H1 (cell line): Measurements from ENCODE around the gene SPPL2B. TPM values are rescaled to one million over a fixed set of nuclear protein-coding genes. Genes with fewer than 3 reads are reported as not detected.

Experiments
- CTCF ChIA-PET: fragments of 300-600 bp; sonication (Branson Sonifier 250); formaldehyde crosslinking; loops from one replicate; lab custom pipeline; 2021; ENCODE audit not compliant: partially characterized antibody; lab: Charles Lee
- POLR2A ChIA-PET: fragments of 300-600 bp; sonication (Branson Sonifier 250); formaldehyde crosslinking; loops from one replicate; lab custom pipeline; 2021; ENCODE audit warnings: inconsistent platforms; ENCODE audit not compliant: partially characterized antibody; lab: Charles Lee
- DNase-seq, 2 experiments: peaks; one replicate each; pipeline versions ENCODE4 v3.0.0 to v3.0.0-alpha.2; 2010 to 2022; ENCODE audit warnings: low spot score in 2 of 2, low read depth in 1 of 2, mixed read lengths in 1 of 2
- FAIRE-seq: peaks from 2 replicates; lab custom pipeline; 2011; peaks lifted over from hg19 to GRCh38; lab: Jason Lieb, UNC
- H2AFZ ChIP-seq: 2 replicates; pipeline ENCODE4 v1.8.1; 2012; ENCODE audit warnings: low read length, inconsistent platforms
- H2AK5ac ChIP-seq: 2 replicates; pipeline ENCODE4 v1.6.1; 2013; ENCODE audit warnings: low read depth, low read length
- H2BK120ac ChIP-seq: replicated peaks from 2 replicates; pipeline ENCODE3; 2013; ENCODE audit warnings: low read depth, low read length, inconsistent platforms
- H2BK12ac ChIP-seq: 2 replicates; pipeline ENCODE4 v1.6.1; 2013; ENCODE audit warnings: low read depth, low read length
- H2BK15ac ChIP-seq: 2 replicates; pipeline ENCODE4 v1.6.1; 2013; ENCODE audit warnings: low read length
- H2BK20ac ChIP-seq: 2 replicates; pipeline ENCODE4 v1.6.1; 2013; ENCODE audit warnings: low read length
- H2BK5ac ChIP-seq: 2 replicates; pipeline ENCODE4 v1.6.1; 2013; ENCODE audit warnings: low read depth, low read length
- H3K14ac ChIP-seq: 2 replicates; pipeline ENCODE4 v1.6.1; 2013; ENCODE audit warnings: inconsistent platforms; ENCODE audit not compliant: insufficient read length
- H3K18ac ChIP-seq: 2 replicates; pipeline ENCODE4 v1.6.1; 2013; ENCODE audit warnings: low read length; ENCODE audit errors: extremely low read depth
- H3K23ac ChIP-seq: 2 replicates; pipeline ENCODE4 v1.6.1; 2013; ENCODE audit warnings: inconsistent platforms; ENCODE audit not compliant: insufficient read length
- H3K23me2 ChIP-seq: 2 replicates; pipeline ENCODE4 v1.6.1; 2013; ENCODE audit warnings: low read depth, low read length
- H3K27ac ChIP-seq: 2 replicates; pipeline ENCODE4 v1.6.1; 2011; ENCODE audit warnings: low read depth, low read length, inconsistent platforms
- H3K27me3 ChIP-seq, 4 experiments: replicated peaks in 1 of 4; 1 replicate in 1 of 4; 2 replicates in 3 of 4; pipeline versions ENCODE4 v1.6.1 to v1.8.1; 2011 to 2013; ENCODE audit warnings: low read length in 3 of 4, mild to moderate bottlenecking in 3 of 4, inconsistent platforms in 2 of 4, mixed read lengths in 2 of 4, moderate library complexity in 1 of 4; ENCODE audit not compliant: control insufficient read depth in 3 of 4, insufficient read depth in 3 of 4; ENCODE audit errors: extremely low read depth in 1 of 4
- H3K36me3 ChIP-seq, 4 experiments: 2 replicates each; pipeline versions ENCODE4 v1.6.1 to v1.8.1; 2011 to 2013; ENCODE audit warnings: mild to moderate bottlenecking in 4 of 4, low read length in 3 of 4, moderate library complexity in 2 of 4, control low read depth in 1 of 4, inconsistent platforms in 1 of 4; ENCODE audit not compliant: insufficient read depth in 4 of 4, control insufficient read depth in 2 of 4
- H3K4ac ChIP-seq: replicated peaks from 2 replicates; pipeline ENCODE3; 2013; ENCODE audit warnings: low read length, low read depth, mixed read lengths, inconsistent platforms; ENCODE audit not compliant: insufficient read length
- H3K4me1 ChIP-seq, 4 experiments: replicated peaks in 1 of 4; 1 replicate in 1 of 4; 2 replicates in 3 of 4; pipeline versions ENCODE4 v1.6.1 to v1.8.1; 2011 to 2013; ENCODE audit warnings: low read length in 3 of 4, inconsistent platforms in 2 of 4, mixed read lengths in 1 of 4; ENCODE audit not compliant: insufficient read depth in 4 of 4, control insufficient read depth in 3 of 4
- H3K4me2 ChIP-seq, 2 experiments: 2 replicates each; pipeline versions ENCODE4 v1.6.1 to v1.8.1; 2011 to 2013; ENCODE audit warnings: low read depth in 2 of 2, low read length in 2 of 2, control low read depth in 1 of 2, inconsistent platforms in 1 of 2, mild to moderate bottlenecking in 1 of 2; ENCODE audit not compliant: insufficient read depth in 1 of 2
- H3K4me3 ChIP-seq, 4 experiments: fragments of 200-600, 300-600 bp in 1 of 4; sonication (generic), shearing (Covaris generic), sonication (Bioruptor Twin) in 1 of 4; 2 replicates each; pipeline versions ENCODE4 v1.5.1 to v1.8.1; 2011 to 2016; ENCODE audit warnings: low read length in 4 of 4, low read depth in 3 of 4, control low read depth in 2 of 4, inconsistent platforms in 2 of 4, mild to moderate bottlenecking in 2 of 4, mixed read lengths in 1 of 4, moderate library complexity in 1 of 4; ENCODE audit not compliant: insufficient read depth in 2 of 4; ENCODE audit errors: extremely low read depth in 1 of 4
- H3K56ac ChIP-seq: replicated peaks from 2 replicates; pipeline ENCODE3; 2013; ENCODE audit warnings: low read depth, mild to moderate bottlenecking, mixed read lengths, low read length, inconsistent platforms; ENCODE audit not compliant: insufficient read length
- H3K79me1 ChIP-seq: 2 replicates; pipeline ENCODE4 v1.6.1; 2013; ENCODE audit warnings: low read depth, low read length, control low read depth
- H3K79me2 ChIP-seq, 2 experiments: 2 replicates each; pipeline versions ENCODE4 v1.6.1 to v1.8.1; 2012 to 2013; ENCODE audit warnings: low read length in 2 of 2, mild to moderate bottlenecking in 2 of 2, inconsistent platforms in 1 of 2; ENCODE audit not compliant: insufficient read depth in 2 of 2, control insufficient read depth in 1 of 2
- H3K9ac ChIP-seq, 4 experiments: replicated peaks in 1 of 4; 1 replicate in 1 of 4; 2 replicates in 3 of 4; pipeline versions ENCODE4 v1.6.1 to v1.8.1; 2011 to 2013; ENCODE audit warnings: low read depth in 3 of 4, low read length in 3 of 4, control low read depth in 2 of 4, mild to moderate bottlenecking in 2 of 4, moderate library complexity in 2 of 4, inconsistent platforms in 1 of 4; ENCODE audit errors: extremely low read depth in 1 of 4
- H3K9me3 ChIP-seq, 2 experiments: 2 replicates each; pipeline versions ENCODE4 v1.6.1 to v1.8.1; 2012 to 2013; ENCODE audit warnings: mild to moderate bottlenecking in 2 of 2, moderate library complexity in 2 of 2, control low read depth in 1 of 2, inconsistent platforms in 1 of 2, low read depth in 1 of 2, low read length in 1 of 2, mixed read lengths in 1 of 2; ENCODE audit not compliant: insufficient read depth in 2 of 2
- H4K20me1 ChIP-seq, 2 experiments: replicated peaks in 1 of 2; 2 replicates each; pipeline versions ENCODE3 to v1.8.1; 2011 to 2013; ENCODE audit warnings: inconsistent platforms in 2 of 2, low read length in 2 of 2, mild to moderate bottlenecking in 1 of 2; ENCODE audit not compliant: insufficient read depth in 2 of 2, control insufficient read depth in 1 of 2
- H4K5ac ChIP-seq: 2 replicates; pipeline ENCODE4 v1.6.1; 2013; ENCODE audit warnings: low read length, low read depth, mixed read lengths, inconsistent platforms; ENCODE audit not compliant: insufficient read length
- H4K8ac ChIP-seq: 2 replicates; pipeline ENCODE4 v1.8.0; 2013; ENCODE audit warnings: mild to moderate bottlenecking, moderate library complexity, low read length, inconsistent platforms; ENCODE audit not compliant: insufficient read depth; ENCODE audit errors: extremely low read depth
- H4K91ac ChIP-seq: replicated peaks from 2 replicates; pipeline ENCODE3; 2013; ENCODE audit warnings: low read length, mixed read lengths, inconsistent platforms; ENCODE audit not compliant: insufficient read length
- CHD1 ChIP-seq: IDR thresholded peaks from 2 replicates; pipeline ENCODE4 v1.6.1; 2012; ENCODE audit warnings: low read depth, low read length, improper control_type of control experiment
- SP4 ChIP-seq: IDR thresholded peaks from 2 replicates; pipeline ENCODE4 v1.6.1; 2012; ENCODE audit warnings: low read length, inconsistent platforms
- WGBS, 2 experiments: shearing (Covaris generic) in 1 of 2; methylation state at CpG; one replicate each; pipeline versions ENCODE4 v1.1.6 to v1.1.7; 2013 to 2015; ENCODE audit warnings: low lambda C conversion rate in 2 of 2, mixed read lengths in 2 of 2, inconsistent platforms in 1 of 2, low coverage in 1 of 2, missing lambda C conversion rate in 1 of 2; ENCODE audit not compliant: insufficient replicate concordance in 2 of 2, insufficient coverage in 1 of 2, insufficient read length in 1 of 2; ENCODE audit errors: extremely low coverage in 1 of 2, missing lambda C conversion rate in 1 of 2; 5-methylcytosine and 5-hydroxymethylcytosine counted together
- polyA plus RNA-seq, 7 experiments: library from polyadenylated mRNA; depleted of rRNA in 3 of 7; stranded (reverse) in 5 of 7; unstranded in 2 of 7; fragments of >200 nt in 5 of 7; fragments of 200-250 nt in 2 of 7; gene quantifications; 1 replicate in 5 of 7; 2 replicates in 1 of 7; 4 replicates in 1 of 7; pipeline versions ENCODE4 v1.2.1 to v1.2.3, GENCODE V29; 2011 to 2013; ENCODE audit warnings: missing spikeins in 2 of 7, mixed read lengths in 2 of 7
- total RNA-seq: library from RNA; stranded (reverse); fragmentation: NEBNext Ultra II Directional; extraction: Animal tissue kit (Norgen Biotek cat#: 25700); gene quantifications from 2 replicates; pipeline ENCODE4 v1.2.1, GENCODE V29; 2021
- TF ChIP-seq, protein P1 (sequence below): IDR thresholded peaks from 2 replicates; pipeline ENCODE4 v1.6.1; 2012; ENCODE audit warnings: inconsistent platforms

SPPL2B gene
- total and polyA plus RNA-seq, 2 of the 8 experiments (the other 6 are each of a cell fraction or from before 2014, with no cell fraction given): 34.8 to 55.7 TPM

DNA sequence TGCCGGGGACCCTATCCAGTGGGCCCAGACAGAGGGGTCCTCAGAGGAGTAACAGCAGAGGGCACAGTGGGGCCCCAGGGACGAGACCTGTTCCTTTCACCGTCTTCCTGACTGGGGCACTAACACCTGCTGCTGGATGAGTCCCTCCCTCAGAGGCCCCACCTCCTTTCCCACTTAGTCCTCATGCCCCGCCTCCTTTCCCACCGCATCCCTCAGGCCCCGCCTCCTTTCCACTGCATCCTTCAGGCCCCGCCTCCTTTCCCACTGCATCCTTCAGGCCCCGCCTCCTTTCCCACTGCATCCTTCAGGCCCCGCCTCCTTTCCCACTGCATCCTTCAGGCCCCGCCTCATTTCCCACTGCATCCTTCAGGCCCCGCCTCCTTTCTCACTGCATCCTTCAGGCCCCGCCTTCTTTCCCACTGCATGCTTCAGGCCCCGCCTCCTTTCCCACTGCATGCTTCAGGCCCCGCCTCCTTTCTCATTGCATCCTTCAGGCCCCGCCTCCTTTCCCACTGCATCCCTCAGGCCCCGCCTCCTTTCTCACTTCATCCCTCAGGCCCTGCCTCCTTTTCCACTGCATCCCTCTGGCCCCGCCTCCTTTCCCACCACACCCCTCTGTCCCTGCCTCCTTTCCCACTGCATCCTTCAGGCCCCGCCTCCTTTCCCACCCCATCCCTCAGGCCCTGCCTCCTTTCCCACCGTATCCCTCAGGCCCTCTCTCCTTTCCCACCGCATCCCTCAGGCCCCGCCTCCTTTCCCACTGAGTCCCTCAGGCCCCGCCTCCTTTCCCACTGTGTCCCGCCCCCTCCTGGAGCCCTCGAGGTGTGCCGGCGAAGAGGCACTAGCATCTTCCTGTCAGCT, 6.7 kb downstream of the SPPL2B start:
- no peak overlapping the region for H3K56ac ChIP-seq
- H3K18ac ChIP-seq: no peak overlapping the region
- peaks cover 0 to 5% of the 10 kb centered on the region in 2 experiments; a peak in 1 of 4 replicates for H3K9me3 ChIP-seq
- H3K4me1 ChIP-seq: peaks cover 0 to 26% (median 10%) of the 10 kb centered on the region in 4 experiments; a peak in 6 of 7 replicates
- TF ChIP-seq CHD1: no peak
- TF ChIP-seq SP4: 0 out of 2 replicates have a peak, but pooled peaks have one; percentile 41
- TF ChIP-seq, protein P1, sequence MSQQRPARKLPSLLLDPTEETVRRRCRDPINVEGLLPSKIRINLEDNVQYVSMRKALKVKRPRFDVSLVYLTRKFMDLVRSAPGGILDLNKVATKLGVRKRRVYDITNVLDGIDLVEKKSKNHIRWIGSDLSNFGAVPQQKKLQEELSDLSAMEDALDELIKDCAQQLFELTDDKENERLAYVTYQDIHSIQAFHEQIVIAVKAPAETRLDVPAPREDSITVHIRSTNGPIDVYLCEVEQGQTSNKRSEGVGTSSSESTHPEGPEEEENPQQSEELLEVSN: 0 out of 2 replicates have a peak, but pooled peaks have one; percentile 13
- TF ChIP-seq, all 59 proteins: peak for 2
- peaks cover 9 to 57% of the 10 kb centered on the region in 2 experiments for H3K79me2 ChIP-seq
- ChIA-PET CTCF (interaction anchor here (1.0 to 6.3 kb wide), 3 partner anchors 19 to 117 kb away, joined by 3 to 27 read pairs (median 4); no protein-coding TSS in a partner anchor), POLR2A (no interaction called here)
- H2BK12ac ChIP-seq: no peak overlapping the region
- no peaks in the 10 kb centered on the region for H3K27me3 ChIP-seq
- H2BK20ac ChIP-seq: no peak overlapping the region
- DNase-seq (peak in 1 of 2 experiments; percentile 63), FAIRE-seq (no peak)
- H4K20me1 ChIP-seq: peaks cover 10 to 36% of the 10 kb centered on the region in 2 experiments
- peaks cover 0 to 14% (median 0%) of the 10 kb centered on the region in 4 experiments; a peak in 2 of 8 replicates for H3K36me3 ChIP-seq
- WGBS, 2 experiments: 94% methylated on average over 18 of the region's 26 CpGs; no CpG with 5 or more reads in 1 of the 2 experiments
- no peak overlapping the region for H3K27ac ChIP-seq
- H2BK15ac ChIP-seq: no peak overlapping the region
- H3K4me3 ChIP-seq: no peak overlapping the region
- no peak overlapping the region for H3K14ac ChIP-seq
- no peak overlapping the region for H2BK5ac ChIP-seq
- H2AK5ac ChIP-seq: no peak overlapping the region; the same call in 1 of the 2 replicates
- no peak overlapping the region for H4K5ac ChIP-seq
- H3K4me2 ChIP-seq: no peak overlapping the region
- no peak overlapping the region for H4K8ac ChIP-seq
- no peak overlapping the region for H3K23ac ChIP-seq
- H2AFZ ChIP-seq: no peak overlapping the region
- H3K79me1 ChIP-seq: peaks cover 36% of the 10 kb centered on the region
- H3K9ac ChIP-seq: no peak overlapping the region
- H3K23me2 ChIP-seq: peaks cover 3% of the 10 kb centered on the region; the same call in 1 of the 2 replicates
- H2BK120ac ChIP-seq: no peak overlapping the region
- H4K91ac ChIP-seq: no peak overlapping the region
- H3K4ac ChIP-seq: no peak overlapping the region
